DOHH2 (cell line): ENCODE data around the gene TRIM24.

Experiments
- CTCF ChIP-seq: fragments of 200-600 bp; sonication (generic); IDR thresholded peaks from one replicate; pipeline ENCODE4 v1.5.1; 2014; ENCODE audit warnings: antibody characterized with exemption, mild to moderate bottlenecking, low read depth, low read length; ENCODE audit not compliant: poor library complexity, severe bottlenecking
- EZH2phosphoT487 ChIP-seq: fragments of 200-600 bp; sonication (generic); IDR thresholded peaks from 2 replicates; pipeline ENCODE4 v1.6.1; 2017; ENCODE audit warnings: borderline replicate concordance, mild to moderate bottlenecking, antibody characterized with exemption, low read length, moderate library complexity, mixed read lengths

GRCh38 chr7:138468244-138469123 lies 8.4 kb downstream of the TRIM24 start:
- TF ChIP-seq CTCF, result no peak
- no peak for TF ChIP-seq EZH2phosphoT487
